GM19452 (cell line): ENCODE data around the gene JAKMIP3.

Experiments used
- ATAC-seq: cut with Tn5 transposase; IDR thresholded peaks from one replicate; pipeline ENCODE4 v1.9.1; 2021; ENCODE audit not compliant: unreplicated experiment

The JAKMIP3 gene

GRCh38 chr10:132110111-132110521, 44.4 kb downstream of the JAKMIP3 start:
- no peak for ATAC-seq

DNA sequence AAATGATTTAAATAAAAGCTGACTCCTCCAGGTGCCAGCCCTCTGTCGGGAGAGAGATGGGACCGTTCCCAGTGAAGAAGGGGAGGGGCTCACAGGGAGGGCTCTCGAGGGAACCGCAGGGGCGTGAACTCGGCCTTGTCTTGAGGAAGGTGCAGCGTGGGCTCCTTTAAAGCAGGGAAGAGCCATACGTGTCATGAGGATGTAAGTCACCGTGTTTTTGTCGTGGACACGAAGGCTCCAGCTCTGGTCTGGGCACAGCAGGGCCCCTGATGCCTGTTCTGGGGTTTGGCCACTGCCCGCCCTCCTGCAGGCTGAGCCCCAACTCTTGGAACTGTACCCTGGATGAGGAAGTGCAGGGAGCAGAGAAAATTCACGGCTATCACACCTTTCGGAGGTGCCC, 45.0 kb downstream of the JAKMIP3 start:
- ATAC-seq, result no peak

GRCh38 chr10:132111121-132111731, 45.5 kb downstream of the JAKMIP3 start:
- no peak for ATAC-seq

DNA sequence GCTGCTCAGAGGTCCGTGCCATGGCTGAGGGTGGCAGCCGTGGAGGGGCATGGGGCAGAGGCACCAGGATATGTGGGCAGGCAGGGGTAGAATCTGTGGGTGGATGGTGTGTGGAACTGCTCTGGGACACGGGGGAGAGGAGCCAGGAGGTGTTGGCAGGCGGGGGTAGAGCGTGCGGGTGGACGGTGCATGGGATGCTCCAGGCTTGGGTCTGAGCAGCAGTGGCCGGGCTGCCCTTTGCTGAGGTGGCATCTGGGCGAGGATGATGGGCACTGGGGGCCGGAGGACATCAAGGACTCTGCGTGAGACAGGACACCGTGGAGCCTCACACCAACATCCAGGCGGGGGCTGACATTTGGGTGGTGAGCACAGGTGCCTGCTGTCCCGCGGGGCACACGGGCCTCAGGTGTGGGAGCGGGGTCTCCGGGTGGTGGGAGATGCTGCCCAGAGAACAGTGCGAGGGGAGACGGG, 46.2 kb downstream of the JAKMIP3 start:
- no peak for ATAC-seq

GRCh38 chr10:132112611-132113010, 46.9 kb downstream of the JAKMIP3 start:
- no peak for ATAC-seq

DNA sequence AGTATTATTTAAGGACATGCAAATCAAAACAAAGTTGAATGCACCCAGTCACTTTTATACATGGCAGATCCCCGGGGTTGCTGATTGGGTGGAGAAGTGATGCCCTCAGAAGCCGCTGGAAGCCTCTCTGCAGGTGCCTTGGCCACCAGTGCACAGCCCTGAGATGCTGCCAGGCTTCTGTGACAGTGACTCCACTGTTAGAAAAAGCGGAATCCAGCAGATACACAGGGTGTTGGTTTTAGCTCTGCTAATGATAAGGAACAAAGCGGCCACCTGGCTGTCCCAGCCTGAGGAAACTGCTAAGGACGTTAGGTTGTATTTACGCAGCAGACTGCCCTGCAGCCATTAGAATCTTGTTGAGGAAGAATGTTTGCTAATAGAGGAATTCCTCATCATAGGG, 47.5 kb downstream of the JAKMIP3 start:
- ATAC-seq, result no peak

DNA sequence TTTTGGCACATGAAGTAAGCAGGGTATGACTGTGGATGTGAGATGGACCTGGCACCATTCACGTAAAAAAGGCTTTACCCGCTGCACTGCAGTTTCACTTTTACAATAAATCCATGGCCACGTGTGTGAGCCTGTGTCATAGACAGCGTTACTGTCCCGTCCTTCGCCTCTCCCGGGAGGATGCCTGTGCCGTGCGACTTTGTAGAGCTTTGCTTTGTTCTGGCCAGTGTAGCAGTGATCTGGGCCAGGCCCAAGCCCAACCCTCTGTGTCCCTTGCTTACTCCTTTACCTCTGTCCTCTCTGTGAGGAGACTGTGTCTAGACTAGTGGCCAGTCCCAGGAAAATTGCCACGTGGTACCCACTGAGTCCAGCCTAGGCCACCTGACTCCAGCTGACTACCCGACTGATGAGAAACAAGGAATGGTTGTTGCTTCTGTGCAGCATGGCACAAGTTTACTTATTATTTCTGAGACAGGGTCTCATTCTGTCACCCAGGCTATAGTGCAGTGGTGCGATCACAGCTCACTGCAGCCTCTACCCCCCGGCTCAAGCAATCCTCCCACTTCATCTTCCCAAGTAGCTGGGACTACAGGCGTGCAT, 48.1 kb downstream of the JAKMIP3 start:
- ATAC-seq, result no peak

DNA sequence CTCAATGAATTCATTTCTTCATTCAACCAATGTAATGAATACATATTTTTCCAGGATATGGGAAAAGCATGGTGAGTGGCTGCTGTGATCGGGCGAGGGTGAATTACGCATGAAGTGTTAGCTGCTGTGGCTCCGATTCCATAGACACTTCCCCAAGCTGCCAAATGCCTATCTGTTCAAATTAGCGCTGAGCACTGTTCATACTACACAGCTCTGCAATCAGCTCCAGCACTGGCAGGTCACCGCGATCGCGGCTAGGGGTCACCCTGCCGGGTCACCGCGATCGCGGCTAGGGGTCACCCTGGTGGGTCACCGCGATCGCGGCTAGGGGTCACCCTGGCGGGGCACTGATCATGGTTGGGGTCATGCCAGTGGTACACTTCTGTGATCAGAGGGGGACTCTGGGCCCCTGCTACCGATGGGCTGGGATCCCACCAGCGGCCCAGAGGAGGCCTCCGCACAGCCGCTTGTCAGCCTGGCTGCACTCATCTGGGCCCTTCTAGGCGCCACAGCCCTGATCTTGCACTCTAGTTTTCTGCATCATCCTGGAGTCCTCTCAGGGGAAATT, 49.3 kb downstream of the JAKMIP3 start:
- no peak for ATAC-seq
